Endothelial cell (in vitro differentiated cells): ENCODE data around the gene GPR162. TPM values are rescaled to one million over a fixed set of nuclear protein-coding genes. Genes with fewer than 3 reads are reported as not detected.

Experiments
- DNase-seq: peaks from one replicate; pipeline ENCODE4 v3.0.0; 2021; ENCODE audit warnings: low spot score
- H3K27ac Mint-ChIP-seq: one replicate; pipeline ENCODE4 v1.8.0; 2021; ENCODE audit warnings: mixed read lengths, inconsistent platforms; ENCODE audit not compliant: unreplicated experiment
- H3K27me3 Mint-ChIP-seq: one replicate; pipeline ENCODE4 v1.8.0; 2021; ENCODE audit warnings: mild to moderate bottlenecking, moderate library complexity, mixed read lengths, inconsistent platforms; ENCODE audit not compliant: unreplicated experiment
- H3K36me3 Mint-ChIP-seq: one replicate; pipeline ENCODE4 v1.8.0; 2021; ENCODE audit warnings: mild to moderate bottlenecking, low read depth, mixed read lengths, inconsistent platforms; ENCODE audit not compliant: unreplicated experiment
- H3K4me1 Mint-ChIP-seq: one replicate; pipeline ENCODE4 v1.8.0; 2021; ENCODE audit warnings: mild to moderate bottlenecking, mixed read lengths, inconsistent platforms; ENCODE audit not compliant: unreplicated experiment
- H3K4me3 Mint-ChIP-seq: one replicate; pipeline ENCODE4 v1.8.0; 2021; ENCODE audit warnings: mild to moderate bottlenecking, mixed read lengths, inconsistent platforms; ENCODE audit not compliant: unreplicated experiment
- H3K9me3 Mint-ChIP-seq: one replicate; pipeline ENCODE4 v1.8.0; 2021; ENCODE audit warnings: mixed read lengths, inconsistent platforms; ENCODE audit not compliant: unreplicated experiment
- CTCF ChIP-seq: fragments of 200-600 bp; sonication (generic); IDR thresholded peaks from one replicate; pipeline ENCODE4 v1.5.0; 2021; ENCODE audit warnings: antibody characterized with exemption; ENCODE audit not compliant: unreplicated experiment
- total RNA-seq: library from RNA; stranded (reverse); fragmentation: NEBNext Ultra II Directional; extraction: Animal tissue kit (Norgen Biotek cat#: 25700); gene quantifications from one replicate; pipeline ENCODE4 v1.2.1, GENCODE V29; 2021; ENCODE audit not compliant: unreplicated experiment

Gene GPR162
- total RNA-seq, 1 donor from 2014 or later = 52.7 TPM

GRCh38 chr12:6809056-6809455 lies 12.6 kb upstream of the GPR162 start:
- TF ChIP-seq CTCF = no peak
- Mint-ChIP-seq H3K27me3 (peaks cover 2% of the 10 kb centered on the region), H3K27ac (peak overlapping the region; percentile 88), H3K4me3 (no peak overlapping the region), H3K4me1 (peaks cover 19% of the 10 kb centered on the region), H3K9me3 (no peaks in the 10 kb centered on the region), H3K36me3 (peaks cover 6% of the 10 kb centered on the region)
- no peak for DNase-seq

- peaks cover 23% of the 10 kb centered on the region for H3K4me1 Mint-ChIP-seq
- H3K9me3 Mint-ChIP-seq = no peaks in the 10 kb centered on the region
- no peak overlapping the region for H3K27ac Mint-ChIP-seq
- peaks cover 5% of the 10 kb centered on the region for H3K27me3 Mint-ChIP-seq
- H3K4me3 Mint-ChIP-seq = no peak overlapping the region
- DNase-seq = no peak
- no peak for TF ChIP-seq CTCF
- peaks cover 8% of the 10 kb centered on the region for H3K36me3 Mint-ChIP-seq
Observed at GRCh38 chr12:6810758-6811157, 10.9 kb upstream of the GPR162 start.

- Mint-ChIP-seq H3K36me3 (peaks cover 16% of the 10 kb centered on the region), H3K4me3 (no peak overlapping the region), H3K27ac (no peak overlapping the region), H3K4me1 (peaks cover 41% of the 10 kb centered on the region), H3K9me3 (no peaks in the 10 kb centered on the region), H3K27me3 (peaks cover 16% of the 10 kb centered on the region)
- no peak for DNase-seq
- no peak for TF ChIP-seq CTCF
Observed at GRCh38 chr12:6813363-6813762, 8.3 kb upstream of the GPR162 start.

- Mint-ChIP-seq H3K4me3 (no peak overlapping the region), H3K27me3 (peaks cover 25% of the 10 kb centered on the region)
Observed at GRCh38 chr12:6816598-6816997, 5.0 kb upstream of the GPR162 start.

GRCh38 chr12:6817098-6817497 lies 4.5 kb upstream of the GPR162 start:
- DNase-seq = no peak
- H3K27me3 Mint-ChIP-seq = peaks cover 24% of the 10 kb centered on the region

More at GRCh38 chr12:6816598-6816997, 5.0 kb upstream of the GPR162 start:
- Mint-ChIP-seq H3K27ac (no peak overlapping the region), H3K36me3 (peaks cover 18% of the 10 kb centered on the region), H3K9me3 (no peaks in the 10 kb centered on the region), H3K4me1 (peaks cover 50% of the 10 kb centered on the region)
- TF ChIP-seq CTCF = no peak
- DNase-seq = no peak

More at GRCh38 chr12:6817098-6817497, 4.5 kb upstream of the GPR162 start:
- Mint-ChIP-seq H3K4me1 (peaks cover 52% of the 10 kb centered on the region), H3K36me3 (peaks cover 18% of the 10 kb centered on the region), H3K4me3 (no peak overlapping the region), H3K27ac (no peak overlapping the region), H3K9me3 (no peaks in the 10 kb centered on the region)
- TF ChIP-seq CTCF = no peak
